Stimulated activated CD8-positive, alpha-beta memory T cell treated with anti-CD3 and anti-CD28 coated beads, Interleukin-7, amount 100 ng/mL, for 48 hours (primary cell): ENCODE measurements around the gene DNAJB8.

Experiments
- DNase-seq, 2 donors: peaks; one replicate each; pipeline ENCODE4 v3.0.0-alpha.2; 2020; ENCODE audit warnings: low read depth in 1 of 2; ENCODE audit errors: extremely low read depth in 1 of 2

DNAJB8 gene

DNA sequence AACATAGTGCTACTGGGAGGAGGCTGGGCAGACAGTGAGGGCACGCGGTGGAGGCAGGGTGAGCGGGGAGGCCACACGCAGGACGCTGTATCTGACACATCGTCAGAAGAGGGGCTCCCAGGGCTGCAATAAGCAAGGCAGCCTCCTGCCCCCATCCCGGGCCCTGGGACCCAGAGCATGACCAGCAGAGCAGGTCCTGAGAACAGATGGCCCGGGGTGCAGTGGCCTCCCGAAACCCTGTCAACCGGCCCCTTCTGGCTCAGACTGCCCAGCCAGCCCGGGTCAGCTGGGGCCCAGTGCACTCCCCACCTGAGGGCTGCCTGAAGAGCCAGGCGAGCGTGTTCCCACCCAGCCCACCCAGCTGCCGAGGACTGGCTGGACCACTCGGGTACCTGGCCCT lies 37.4 kb downstream of the DNAJB8 start:
- no peak for DNase-seq

DNA sequence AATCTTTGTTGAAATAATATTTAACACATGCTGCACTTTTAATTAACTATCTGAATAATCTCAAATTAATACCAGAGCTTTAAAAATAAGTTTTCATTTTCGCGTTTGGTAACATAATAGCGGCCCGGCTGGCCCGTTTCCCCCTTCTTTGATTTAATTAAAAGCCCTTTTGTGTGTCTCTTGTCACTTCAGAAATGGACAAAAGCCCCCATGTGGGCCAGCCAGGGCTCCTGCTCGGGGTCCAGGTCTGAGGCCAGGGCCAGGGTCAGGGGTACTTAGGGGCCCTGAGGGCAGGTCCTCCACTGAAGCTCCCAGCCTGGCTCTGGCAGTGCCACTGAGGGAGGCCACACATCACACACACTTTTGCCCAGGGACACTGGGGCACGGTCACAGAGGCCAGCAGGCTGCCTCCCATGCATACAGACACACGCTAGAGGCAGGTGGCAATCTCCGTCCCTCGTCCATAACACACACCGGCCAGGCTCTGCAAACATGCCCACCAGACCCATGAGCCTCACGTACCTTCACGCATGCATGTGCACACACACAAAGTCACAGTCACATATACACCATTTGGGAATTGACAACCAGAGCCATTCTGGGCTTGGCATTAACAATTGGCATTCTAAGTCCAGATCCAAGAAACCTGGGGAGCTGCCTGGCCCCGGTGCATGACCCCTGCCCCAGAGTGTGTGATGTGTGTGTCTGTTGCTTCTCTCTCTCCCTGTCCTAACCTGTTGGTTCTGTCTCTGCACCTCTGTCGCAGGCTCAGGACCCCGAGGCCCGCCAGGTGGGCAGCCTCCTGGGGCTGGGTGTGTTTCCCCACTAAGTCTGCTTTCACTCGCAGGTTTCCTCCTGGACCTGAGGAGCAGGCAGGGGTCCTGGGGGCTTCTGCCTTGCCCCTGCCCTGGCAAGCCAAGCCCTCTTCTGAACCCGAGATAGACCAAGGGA lies 38.5 kb downstream of the DNAJB8 start:
- no peak for DNase-seq

DNA sequence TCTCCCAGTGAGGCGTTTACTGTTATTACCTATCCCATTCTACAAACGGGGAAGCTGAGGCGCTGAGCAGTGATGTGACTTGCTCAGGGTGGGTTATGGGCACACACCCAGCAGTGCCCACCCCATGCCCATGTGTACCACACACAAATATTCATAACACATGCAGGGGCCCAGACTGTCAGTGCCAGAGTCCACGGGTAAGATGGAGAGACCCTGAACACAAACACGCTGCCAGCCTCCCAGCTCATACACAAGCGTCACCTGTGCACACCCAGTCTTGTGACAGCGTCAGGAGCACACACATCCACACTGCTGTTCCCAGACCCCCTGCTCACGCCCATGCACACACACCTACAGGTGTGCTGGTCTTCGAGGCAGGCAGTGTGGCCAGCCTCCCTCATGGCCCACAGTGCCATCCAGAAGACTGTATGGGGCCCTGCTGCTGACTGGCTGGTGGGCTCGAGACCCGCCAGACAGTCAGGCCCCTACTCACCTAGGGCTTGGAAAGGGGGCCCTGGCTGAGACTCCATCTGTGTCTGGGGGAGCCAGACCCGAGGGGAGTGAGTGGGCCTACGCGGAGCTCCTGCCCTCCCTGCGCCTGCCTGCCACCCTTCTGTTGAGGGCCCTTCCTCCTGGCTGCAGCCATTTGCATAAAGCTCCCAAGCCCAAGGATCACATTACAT lies 39.4 kb downstream of the DNAJB8 start:
- DNase-seq = no peak

DNA sequence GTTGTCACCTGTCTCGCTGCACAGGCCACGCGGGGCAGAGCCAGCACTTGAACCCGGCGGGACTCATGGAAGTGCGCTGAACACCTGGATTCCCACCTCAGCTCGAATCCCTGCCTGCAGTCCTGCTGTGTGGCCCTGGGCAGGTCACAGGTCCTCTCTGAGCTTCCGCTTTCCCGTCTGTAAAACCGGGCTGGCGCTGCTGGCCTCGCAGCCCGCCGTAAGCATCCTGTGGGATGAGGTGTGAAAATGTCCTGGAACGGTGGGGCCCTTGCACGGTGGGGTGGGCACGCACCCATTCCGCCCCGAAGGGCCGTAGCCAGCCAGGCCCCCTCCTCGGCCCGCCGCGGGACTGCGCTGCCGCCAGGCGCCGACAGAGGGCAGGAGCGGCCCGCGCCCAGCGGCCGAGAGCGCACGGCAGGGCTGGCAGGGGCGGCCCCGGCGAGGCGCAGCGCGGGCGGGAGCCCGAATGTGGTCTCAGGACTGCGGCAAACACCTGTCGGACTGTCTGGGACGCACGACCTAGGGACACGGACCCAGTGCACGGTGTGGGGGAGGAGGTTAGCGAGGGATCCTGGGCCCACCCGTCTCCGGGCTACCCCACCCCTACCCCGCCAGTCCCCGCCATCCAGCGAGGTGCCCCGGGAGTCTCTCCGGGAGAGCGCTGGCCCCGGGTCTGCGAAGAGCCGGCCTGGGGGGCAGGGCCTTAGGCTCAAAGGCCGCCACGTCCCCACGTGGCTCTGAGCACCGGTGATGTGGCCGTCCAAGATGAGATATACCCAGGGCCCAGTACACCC lies 40.4 kb downstream of the DNAJB8 start:
- peak; percentile 15 to 16 for DNase-seq

DNA sequence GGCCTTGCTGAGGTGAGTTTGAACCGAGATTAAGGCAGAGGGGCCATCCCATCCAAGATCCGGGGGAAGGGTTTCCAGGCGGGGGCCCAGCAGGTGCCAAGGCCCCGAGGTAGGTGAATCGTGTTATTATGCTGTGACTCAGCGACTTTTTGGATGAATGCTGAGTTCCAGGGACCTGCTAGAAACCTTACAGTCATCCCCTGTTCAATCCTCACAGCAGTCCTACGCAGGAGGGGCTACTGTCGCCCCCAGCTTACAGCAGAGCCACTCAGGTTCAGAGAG lies 40.9 kb downstream of the DNAJB8 start:
- no peak for DNase-seq

DNA sequence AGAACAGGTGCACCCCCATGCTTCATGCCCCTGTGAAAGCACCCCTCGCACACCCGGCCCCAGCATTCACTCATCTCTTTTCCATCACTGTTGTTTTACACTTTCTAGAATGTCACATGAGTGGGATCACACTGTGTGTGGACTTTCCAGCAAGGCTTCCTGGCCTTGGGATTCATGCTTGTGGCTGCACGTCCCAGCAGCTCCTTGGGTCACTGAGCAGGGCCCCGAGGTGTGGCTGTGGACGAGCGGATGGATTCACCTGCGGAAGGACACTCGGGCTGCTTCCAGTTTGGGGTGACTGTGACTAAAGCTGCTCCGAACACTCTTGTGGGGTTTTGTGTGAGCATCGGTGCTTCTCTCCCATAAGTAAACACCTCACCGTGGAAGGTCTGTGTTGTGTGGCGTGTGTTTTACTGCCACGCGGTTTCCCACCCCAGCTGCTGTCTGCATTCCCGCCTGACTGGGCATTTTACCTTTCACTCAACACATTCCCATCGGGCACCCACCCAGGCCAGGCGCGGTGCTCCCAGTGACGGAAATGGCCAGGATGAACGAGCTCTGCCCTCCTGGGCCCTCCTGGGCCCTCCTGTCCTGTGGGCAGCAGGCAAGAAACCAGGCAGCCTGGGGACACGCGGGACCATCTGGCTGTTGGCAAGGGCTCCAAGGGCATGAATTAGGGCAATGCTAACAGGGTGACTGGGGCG lies 41.4 kb downstream of the DNAJB8 start:
- DNase-seq = no peak

DNA sequence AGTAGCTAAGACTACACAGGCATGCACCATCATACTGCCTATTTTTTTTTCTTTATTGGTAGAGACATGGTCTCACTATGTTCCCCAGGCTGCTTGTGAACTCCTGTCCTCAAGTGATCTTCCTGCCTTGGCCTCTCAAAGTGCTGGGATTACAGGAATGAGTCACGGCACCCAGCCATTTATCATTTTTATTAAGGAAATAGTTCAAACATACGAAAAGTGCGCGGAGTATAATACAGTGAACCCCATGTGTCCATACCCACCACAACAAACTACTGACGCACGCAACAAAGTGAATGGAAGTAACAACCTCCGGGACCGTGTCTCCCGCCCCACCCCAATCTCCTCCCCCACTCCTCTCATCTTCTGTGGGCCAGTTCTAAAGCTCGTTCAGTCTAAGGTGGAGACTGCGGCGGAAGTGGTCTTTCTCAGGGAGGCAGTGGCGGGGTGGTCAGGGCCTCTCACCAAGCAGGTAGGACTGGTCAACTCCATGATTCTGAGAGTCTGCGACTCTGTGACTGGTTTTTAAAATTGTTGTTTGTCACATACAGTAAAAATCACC lies 42.1 kb downstream of the DNAJB8 start:
- DNase-seq = no peak

DNA sequence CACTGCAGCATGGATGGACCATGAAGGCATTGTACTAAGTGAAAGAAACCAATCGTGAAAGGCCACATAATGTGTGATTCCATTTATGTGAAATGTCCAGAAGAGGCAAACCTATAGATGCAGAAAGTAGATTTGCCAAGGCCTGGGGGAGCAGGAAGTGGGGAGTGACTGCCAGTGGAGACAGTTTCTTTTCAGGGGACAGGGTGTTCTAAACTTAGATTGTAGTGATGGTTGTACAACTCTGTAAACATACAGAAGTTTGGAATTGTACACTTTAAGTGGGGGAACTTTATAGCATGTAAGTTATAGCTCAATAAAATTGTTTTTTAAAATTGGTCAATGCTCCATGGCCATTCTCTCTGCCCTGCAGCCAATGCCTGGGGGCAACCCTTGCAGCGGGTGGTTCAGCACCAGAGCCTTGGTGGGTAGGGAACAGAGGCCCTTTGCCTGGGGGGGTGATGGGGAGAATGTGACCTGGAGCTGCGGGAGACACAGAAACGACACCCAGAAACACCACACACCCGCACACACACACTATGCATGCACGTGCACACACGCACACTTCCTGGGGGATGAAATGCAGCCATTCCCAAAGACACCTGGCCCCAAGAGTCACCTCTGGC lies 43.1 kb downstream of the DNAJB8 start:
- DNase-seq = no peak

DNA sequence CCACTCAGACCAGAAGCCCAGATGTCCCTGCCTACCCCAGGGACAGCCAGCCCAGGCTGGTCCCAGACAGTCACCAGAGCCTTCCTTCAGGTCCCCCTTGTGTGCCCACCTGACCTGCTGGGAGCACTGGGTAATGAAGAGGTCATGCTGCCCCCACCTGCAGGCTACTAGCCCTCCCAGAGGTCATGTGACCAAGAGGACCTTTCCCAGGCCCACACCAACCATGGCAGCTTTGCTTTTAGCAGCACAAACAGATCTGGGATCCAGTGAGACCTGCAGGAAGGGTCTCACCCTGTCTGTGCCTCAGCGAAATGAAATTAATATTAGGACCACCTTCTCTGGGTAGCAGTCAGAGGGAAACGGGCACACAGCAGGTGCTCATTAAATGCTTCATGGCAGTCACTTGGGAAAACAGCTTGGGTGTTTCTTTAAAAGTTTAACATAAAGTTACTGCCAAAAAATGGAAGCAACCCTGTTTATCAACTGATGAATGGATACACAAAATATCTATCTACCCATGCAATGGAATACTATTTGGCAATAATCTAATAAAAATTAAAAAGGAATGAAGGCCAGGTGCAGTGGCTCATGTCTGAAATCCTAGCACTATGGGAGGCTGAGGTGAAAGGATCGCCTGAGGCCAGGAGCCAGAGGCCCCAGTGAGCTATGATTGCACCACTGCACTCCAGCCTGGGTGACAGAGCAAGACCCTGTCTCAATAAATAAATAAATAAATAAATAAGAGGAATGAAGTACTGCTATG lies 43.7 kb downstream of the DNAJB8 start:
- DNase-seq = no peak

DNA sequence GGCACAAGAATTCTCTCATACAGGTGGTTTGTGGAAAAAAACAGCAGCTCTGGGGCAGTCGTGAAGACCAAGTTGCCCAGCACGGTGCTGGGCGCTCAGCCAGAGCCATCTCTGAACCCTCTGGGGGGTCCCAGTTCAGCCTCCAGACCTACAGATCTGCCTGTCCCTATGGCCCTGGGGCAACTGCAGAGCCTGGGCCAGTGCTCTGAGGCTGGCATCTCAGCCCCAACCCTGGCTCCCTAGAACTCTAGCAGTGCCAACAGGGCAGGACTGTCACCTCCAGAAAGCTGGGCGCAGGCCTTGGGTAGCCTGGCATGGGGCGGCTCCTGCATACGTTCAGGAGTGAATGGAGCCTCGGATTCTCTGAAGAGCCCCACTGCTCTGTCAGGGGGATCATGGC lies 44.7 kb downstream of the DNAJB8 start:
- no peak for DNase-seq

DNA sequence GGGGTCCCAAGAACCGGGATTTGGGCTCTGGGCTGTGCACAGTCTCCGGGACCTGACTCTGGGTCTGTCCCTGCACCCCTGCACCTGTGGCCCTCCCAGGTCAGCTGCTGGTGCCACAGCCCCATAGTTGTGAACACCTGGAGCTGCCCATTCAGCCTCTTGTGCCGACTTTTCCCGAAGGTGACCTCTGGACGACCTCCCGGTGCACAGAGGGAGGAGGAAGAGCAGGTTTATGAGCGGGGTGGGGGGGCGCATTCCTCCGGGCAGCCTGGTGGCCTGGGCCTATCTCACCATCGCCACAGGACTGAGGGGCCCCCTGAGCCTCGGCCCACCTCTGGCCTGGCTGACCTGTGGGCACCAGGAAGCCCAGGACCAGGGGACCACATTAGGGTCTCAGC lies 45.3 kb downstream of the DNAJB8 start:
- DNase-seq = no peak

DNA sequence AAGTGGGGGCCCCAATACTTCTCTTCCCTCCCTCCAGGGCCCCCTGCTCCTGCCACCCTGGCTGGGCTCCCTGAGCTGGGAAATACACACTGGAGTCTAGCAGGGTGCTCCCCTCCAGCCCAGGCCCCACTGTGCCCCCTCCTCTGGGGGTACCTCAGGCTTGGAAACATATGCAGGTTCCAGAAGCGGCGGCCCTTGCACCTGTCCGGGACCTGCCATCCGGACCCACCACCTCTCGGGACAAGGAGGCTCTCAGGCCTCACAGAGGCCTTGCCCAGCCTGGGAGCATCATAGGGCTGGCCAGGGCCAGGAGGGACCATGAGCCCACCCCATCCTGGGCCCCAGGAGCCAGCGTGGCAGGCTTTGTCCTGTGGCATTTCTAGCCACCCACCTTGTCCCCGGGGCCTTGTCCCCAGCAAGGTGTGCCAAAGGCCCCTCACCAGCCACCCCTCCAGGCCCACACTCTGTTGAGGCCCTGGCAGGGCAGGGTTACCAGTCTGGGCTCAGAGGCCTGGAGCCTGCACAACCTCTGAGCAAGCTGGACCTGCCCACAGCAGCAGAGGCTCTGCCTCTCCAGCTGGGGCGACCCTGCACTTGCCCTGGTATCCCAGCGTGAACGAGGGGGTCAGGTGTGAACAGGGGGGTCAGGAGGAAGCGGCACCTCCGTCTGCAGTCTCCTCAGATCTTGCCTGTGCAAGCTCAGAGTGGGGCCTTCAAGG lies 45.8 kb downstream of the DNAJB8 start:
- DNase-seq = no peak

DNA sequence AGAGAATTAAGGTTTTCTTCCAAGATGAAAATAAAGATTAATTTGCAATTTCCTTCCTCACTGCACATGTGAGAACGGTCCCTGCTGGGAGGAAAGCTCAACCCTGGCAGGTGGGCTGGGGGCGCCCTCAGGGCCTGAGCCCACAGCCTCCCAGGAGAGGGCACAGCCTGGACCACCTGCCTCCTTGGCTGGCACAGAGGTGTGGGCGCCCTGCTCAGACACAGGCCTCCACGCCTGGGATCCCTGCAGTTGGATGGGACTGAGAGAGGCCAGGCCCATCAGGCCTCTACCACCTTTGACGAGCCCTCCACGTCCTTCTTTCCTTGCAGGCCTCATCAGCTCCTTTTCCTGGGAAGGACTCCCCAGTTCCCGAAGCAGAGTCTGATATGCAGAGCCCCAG lies 46.4 kb downstream of the DNAJB8 start:
- DNase-seq = no peak

DNA sequence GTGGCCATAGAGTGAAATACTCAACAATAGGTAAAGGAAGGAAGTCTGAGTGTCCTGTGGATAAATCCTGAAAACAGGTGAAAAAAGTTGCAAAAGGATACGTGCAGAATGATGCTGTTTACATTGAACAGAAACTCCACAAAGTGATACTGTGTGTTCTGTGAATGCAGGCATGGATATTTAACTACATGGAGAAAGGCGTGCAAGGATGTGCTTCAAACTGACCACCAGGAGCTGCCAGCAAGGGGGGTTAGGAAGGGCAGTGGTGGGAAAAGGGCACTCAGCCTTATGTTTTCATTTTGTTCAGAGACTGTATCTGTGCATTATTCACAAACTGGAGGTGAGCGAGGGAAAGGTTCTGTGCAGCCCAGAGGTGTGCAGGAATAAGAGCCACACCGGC lies 47.4 kb downstream of the DNAJB8 start:
- no peak for DNase-seq

DNA sequence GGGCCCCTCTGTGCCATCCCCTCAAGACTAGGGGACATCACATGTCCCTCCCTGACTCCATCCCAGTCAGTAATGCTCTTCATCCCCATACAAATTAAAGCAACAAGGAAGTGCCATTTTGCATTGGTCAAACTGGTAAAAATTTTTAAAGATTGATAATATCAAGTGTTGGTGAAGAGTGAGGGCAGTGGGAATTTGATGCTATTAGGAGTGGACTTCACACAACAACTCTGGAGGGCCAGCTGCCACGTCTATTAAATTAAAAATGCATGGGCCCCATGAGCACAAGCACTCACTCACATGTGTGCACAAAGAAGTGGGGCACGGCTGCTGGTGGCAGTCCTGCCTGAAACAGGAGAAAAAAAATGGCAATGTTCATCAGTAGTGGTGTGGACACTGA lies 47.8 kb downstream of the DNAJB8 start:
- no peak for DNase-seq

DNA sequence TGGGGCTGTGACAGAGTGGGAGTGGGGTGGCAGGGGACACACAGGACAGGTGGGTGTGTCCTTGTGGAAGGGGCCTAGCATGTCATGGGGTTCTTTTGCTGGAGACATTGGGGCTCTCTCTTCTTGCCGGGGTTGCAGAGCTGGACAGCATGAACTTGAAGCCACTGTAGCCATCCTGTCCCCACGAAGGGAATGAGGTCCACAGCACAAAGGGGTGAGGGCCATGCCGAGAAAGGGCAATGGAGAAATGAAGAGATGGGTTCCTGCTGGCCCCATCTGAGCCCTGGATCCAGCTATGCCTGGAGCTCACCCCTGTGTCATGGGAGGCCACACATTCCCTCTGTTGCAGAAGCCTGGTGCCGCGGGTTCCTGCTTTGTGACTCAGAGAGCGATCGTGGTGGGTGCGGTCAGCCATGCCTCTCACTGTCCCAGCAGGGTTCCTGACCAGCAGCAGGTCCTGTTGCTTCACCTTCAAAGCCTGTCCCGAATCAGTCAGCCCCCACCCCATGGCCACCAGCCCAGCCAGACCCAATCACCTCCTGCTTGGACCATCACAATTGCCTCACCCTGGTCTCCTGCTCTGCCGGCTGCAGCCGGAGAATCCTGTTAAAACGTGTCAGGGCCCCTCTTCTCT lies 50.0 kb downstream of the DNAJB8 start:
- no peak for DNase-seq

DNA sequence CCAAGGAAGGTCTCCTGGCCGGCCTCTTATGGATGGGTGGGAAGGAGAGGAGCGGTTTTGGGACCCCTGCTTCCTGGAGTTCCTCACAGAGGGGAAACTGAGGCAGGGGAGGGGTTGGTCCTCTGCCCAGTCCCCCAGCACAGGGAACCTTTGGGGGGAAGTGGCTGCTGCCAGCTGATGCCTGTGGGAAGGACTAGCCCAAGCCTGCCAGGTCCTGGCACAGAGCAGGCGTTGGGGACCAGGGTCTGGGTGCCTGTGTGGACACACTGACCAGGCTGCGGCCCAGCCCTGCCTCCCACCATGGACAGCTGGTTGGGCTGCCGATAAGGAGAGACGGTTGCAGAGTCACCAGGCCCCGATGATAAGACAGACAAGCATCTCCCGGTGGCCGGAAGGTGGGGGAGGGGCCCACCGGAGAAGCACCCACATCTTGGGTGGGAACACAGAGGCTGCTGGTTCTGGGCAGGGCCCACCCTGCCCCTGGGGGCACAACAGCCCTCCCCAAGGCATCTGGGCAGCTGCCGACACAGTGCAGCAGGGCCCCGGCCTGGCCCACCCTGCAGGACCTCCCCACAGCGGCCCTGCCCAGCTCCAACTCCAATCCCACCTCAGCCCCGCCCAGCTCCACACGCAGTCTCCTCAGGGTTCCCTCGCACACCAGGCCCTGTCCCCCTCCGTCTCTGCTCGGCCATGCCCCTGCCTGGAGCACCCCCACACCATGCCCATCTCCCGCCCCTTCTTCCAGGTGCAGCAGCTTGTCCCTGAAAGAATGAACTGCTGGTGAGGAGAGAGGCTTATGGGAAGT lies 50.7 kb downstream of the DNAJB8 start:
- DNase-seq = no peak
